BE2C (cell line): Measurements from ENCODE around the gene WWOX.

Source experiments
- DNase-seq: peaks from one replicate; pipeline ENCODE4 v3.0.0-alpha.2; 2020
- H3K27me3 ChIP-seq: fragments of 250-450 bp; sonication (Bioruptor Pico); 2 replicates; pipeline ENCODE4 v1.5.1; 2020; ENCODE audit warnings: mild to moderate bottlenecking
- H3K36me3 ChIP-seq: fragments of 250-450 bp; sonication (Bioruptor Pico); 2 replicates; pipeline ENCODE4 v1.5.1; 2020; ENCODE audit warnings: mild to moderate bottlenecking
- H3K4me1 ChIP-seq: fragments of 250-450 bp; sonication (Bioruptor Pico); 2 replicates; pipeline ENCODE4 v1.5.1; 2020
- H3K4me3 ChIP-seq: 2 replicates; pipeline ENCODE4 v1.5.1; 2011; ENCODE audit warnings: low read depth, low read length
- H3K9me3 ChIP-seq: fragments of 250-450 bp; sonication (Bioruptor Pico); 2 replicates; pipeline ENCODE4 v1.5.1; 2020
- CTCF ChIP-seq: IDR thresholded peaks from 2 replicates; pipeline ENCODE4 v1.5.1; 2012; ENCODE audit warnings: mild to moderate bottlenecking, low read depth, low read length

Gene WWOX

GRCh38 chr16:78154729-78155461 lies 55.4 kb downstream of the WWOX start:
- no peaks in the 10 kb centered on the region for H3K36me3 ChIP-seq
- no peak for DNase-seq
- no peak for TF ChIP-seq CTCF
- no peaks in the 10 kb centered on the region for H3K4me1 ChIP-seq
- no peak overlapping the region for H3K4me3 ChIP-seq
- no peaks in the 10 kb centered on the region; the same call in 1 of the 2 replicates for H3K9me3 ChIP-seq
- no peaks in the 10 kb centered on the region for H3K27me3 ChIP-seq

GRCh38 chr16:78155791-78156345 lies 56.4 kb downstream of the WWOX start:
- Histone ChIP-seq H3K9me3 (no peaks in the 10 kb centered on the region; the same call in 1 of the 2 replicates), H3K36me3 (no peaks in the 10 kb centered on the region)
- no peak for DNase-seq

GRCh38 chr16:78161023-78161729 lies 61.7 kb downstream of the WWOX start:
- Histone ChIP-seq H3K4me1 (no peaks in the 10 kb centered on the region), H3K4me3 (no peak overlapping the region), H3K9me3 (no peaks in the 10 kb centered on the region), H3K27me3 (no peaks in the 10 kb centered on the region), H3K36me3 (no peaks in the 10 kb centered on the region)
- TF ChIP-seq CTCF = no peak
- no peak for DNase-seq

More at GRCh38 chr16:78155791-78156345, 56.4 kb downstream of the WWOX start:
- no peak overlapping the region for H3K4me3 ChIP-seq
- no peaks in the 10 kb centered on the region for H3K4me1 ChIP-seq
- no peak for TF ChIP-seq CTCF
- H3K27me3 ChIP-seq = no peaks in the 10 kb centered on the region

GRCh38 chr16:78163772-78164670 lies 64.6 kb downstream of the WWOX start:
- no peaks in the 10 kb centered on the region for H3K4me1 ChIP-seq
- H3K27me3 ChIP-seq = no peaks in the 10 kb centered on the region
- no peak for DNase-seq
- no peak overlapping the region for H3K4me3 ChIP-seq
- no peaks in the 10 kb centered on the region for H3K36me3 ChIP-seq
- no peak for TF ChIP-seq CTCF
- no peaks in the 10 kb centered on the region; the same call in 1 of the 2 replicates for H3K9me3 ChIP-seq

- DNase-seq = no peak
- no peak for TF ChIP-seq CTCF
Measured at GRCh38 chr16:78170494-78170933, 71.1 kb downstream of the WWOX start.

More at GRCh38 chr16:78170494-78170933, 71.1 kb downstream of the WWOX start:
- no peak overlapping the region for H3K4me3 ChIP-seq
- no peaks in the 10 kb centered on the region for H3K27me3 ChIP-seq
- no peaks in the 10 kb centered on the region for H3K4me1 ChIP-seq
- H3K36me3 ChIP-seq = no peaks in the 10 kb centered on the region
- no peaks in the 10 kb centered on the region; the same call in 1 of the 2 replicates for H3K9me3 ChIP-seq
